Smooth muscle cell (in vitro differentiated cells): ENCODE data around the gene COX19. TPM values are rescaled to one million over a fixed set of nuclear protein-coding genes. Genes with fewer than 3 reads are reported as not detected.

Source experiments
- DNase-seq: peaks from one replicate; lab custom pipeline; 2025; ENCODE audit not compliant: unreplicated experiment; lab: John Stamatoyannopoulos, UW
- H2AFZ ChIP-seq: fragments of 200-600 bp; sonication (generic); 2 replicates; pipeline ENCODE4 v1.6.0; 2016; ENCODE audit warnings: antibody characterized with exemption, low read depth, mild to moderate bottlenecking
- H3F3A ChIP-seq: fragments of 200-600 bp; sonication (generic); 2 replicates; pipeline ENCODE4 v1.6.0; 2017; ENCODE audit warnings: antibody characterized with exemption, low read depth
- H3K27ac ChIP-seq: fragments of 200-600 bp; sonication (generic); 2 replicates; pipeline ENCODE4 v1.5.1; 2016; ENCODE audit warnings: low read depth, mild to moderate bottlenecking
- H3K27me3 ChIP-seq: fragments of 200-600 bp; sonication (generic); 2 replicates; pipeline ENCODE4 v1.6.1; 2016; ENCODE audit warnings: low read depth, mild to moderate bottlenecking
- H3K36me3 ChIP-seq: fragments of 200-600 bp; sonication (generic); 2 replicates; pipeline ENCODE4 v1.5.1; 2016; ENCODE audit warnings: low read depth
- H3K4me1 ChIP-seq: fragments of 200-600 bp; sonication (generic); 2 replicates; pipeline ENCODE4 v1.5.1; 2016; ENCODE audit warnings: low read depth
- H3K4me2 ChIP-seq: fragments of 200-600 bp; sonication (generic); 2 replicates; pipeline ENCODE4 v1.6.0; 2016; ENCODE audit warnings: mild to moderate bottlenecking
- H3K4me3 ChIP-seq: fragments of 200-600 bp; sonication (generic); 2 replicates; pipeline ENCODE4 v1.5.1; 2016; ENCODE audit warnings: mild to moderate bottlenecking
- H3K79me2 ChIP-seq: fragments of 200-600 bp; sonication (generic); 2 replicates; pipeline ENCODE4 v1.6.0; 2016; ENCODE audit warnings: low read depth, mild to moderate bottlenecking
- H3K9ac ChIP-seq: fragments of 200-600 bp; sonication (generic); 2 replicates; pipeline ENCODE4 v1.6.0; 2016; ENCODE audit warnings: low read depth
- H3K9me3 ChIP-seq: fragments of 200-600 bp; sonication (generic); replicated peaks from 2 replicates; pipeline ENCODE4 v1.5.1; 2016; ENCODE audit warnings: low read depth
- H4K20me1 ChIP-seq: fragments of 200-600 bp; sonication (generic); 2 replicates; pipeline ENCODE4 v1.6.0; 2016; ENCODE audit warnings: low read depth
- CTCF ChIP-seq: fragments of 200-600 bp; sonication (generic); IDR thresholded peaks from 2 replicates; pipeline ENCODE4 v1.5.1; 2017; ENCODE audit warnings: borderline replicate concordance, mild to moderate bottlenecking, antibody characterized with exemption; ENCODE audit not compliant: insufficient read depth, poor library complexity, severe bottlenecking
- WGBS: methylation state at CpG from one replicate; pipeline ENCODE4 v1.1.7; 2016; ENCODE audit warnings: low lambda C conversion rate; 5-methylcytosine and 5-hydroxymethylcytosine counted together
- polyA plus RNA-seq: library from polyadenylated mRNA; unstranded; fragments of >200 nt; fragmentation: Nextera tagmentation; extraction: Ambion mirVana; gene quantifications from 2 replicates; pipeline ENCODE4 v1.2.1, GENCODE V29; 2016
- total RNA-seq: library from RNA; depleted of rRNA; stranded (reverse); fragments of >200 nt; gene quantifications from 2 replicates; pipeline ENCODE4 v1.2.3, GENCODE V29; 2014

Gene COX19
- total and polyA plus RNA-seq, 2 experiments from 2014 or later = 10.0 to 10.4 TPM

- WGBS = 96% methylated on average over 33 of the region's 39 CpGs
- no peaks in the 10 kb centered on the region for H3K9me3 ChIP-seq
- peaks cover 4% of the 10 kb centered on the region for H3K4me1 ChIP-seq
- H4K20me1 ChIP-seq = no peaks in the 10 kb centered on the region
- no peaks in the 10 kb centered on the region for H3K36me3 ChIP-seq
- no peak overlapping the region for H2AFZ ChIP-seq
- H3K27me3 ChIP-seq = no peaks in the 10 kb centered on the region
- H3K27ac ChIP-seq = no peak overlapping the region
- no peaks in the 10 kb centered on the region for H3F3A ChIP-seq
- no peak overlapping the region for H3K9ac ChIP-seq
- H3K4me2 ChIP-seq = no peak overlapping the region
- TF ChIP-seq CTCF = no peak
- no peaks in the 10 kb centered on the region for H3K79me2 ChIP-seq
- H3K4me3 ChIP-seq = no peak overlapping the region
- no peak for DNase-seq
These were observed 9.2 kb upstream of the COX19 start for GRCh38 chr7:984361-985126.

GRCh38 chr7:983616-984071, 8.3 kb upstream of the COX19 start:
- H4K20me1 ChIP-seq = no peaks in the 10 kb centered on the region
- no peak for TF ChIP-seq CTCF
- DNase-seq = no peak
- no peaks in the 10 kb centered on the region for H3F3A ChIP-seq
- peaks cover 4% of the 10 kb centered on the region for H3K4me1 ChIP-seq
- H3K4me3 ChIP-seq = no peak overlapping the region
- H3K9ac ChIP-seq = no peak overlapping the region
- H3K36me3 ChIP-seq = no peaks in the 10 kb centered on the region
- H3K9me3 ChIP-seq = no peaks in the 10 kb centered on the region
- H3K27me3 ChIP-seq = no peaks in the 10 kb centered on the region
- H3K27ac ChIP-seq = no peak overlapping the region
- H2AFZ ChIP-seq = no peak overlapping the region
- WGBS = 94% methylated on average over 17 of the region's 20 CpGs
- no peaks in the 10 kb centered on the region for H3K79me2 ChIP-seq
- no peak overlapping the region for H3K4me2 ChIP-seq

DNA sequence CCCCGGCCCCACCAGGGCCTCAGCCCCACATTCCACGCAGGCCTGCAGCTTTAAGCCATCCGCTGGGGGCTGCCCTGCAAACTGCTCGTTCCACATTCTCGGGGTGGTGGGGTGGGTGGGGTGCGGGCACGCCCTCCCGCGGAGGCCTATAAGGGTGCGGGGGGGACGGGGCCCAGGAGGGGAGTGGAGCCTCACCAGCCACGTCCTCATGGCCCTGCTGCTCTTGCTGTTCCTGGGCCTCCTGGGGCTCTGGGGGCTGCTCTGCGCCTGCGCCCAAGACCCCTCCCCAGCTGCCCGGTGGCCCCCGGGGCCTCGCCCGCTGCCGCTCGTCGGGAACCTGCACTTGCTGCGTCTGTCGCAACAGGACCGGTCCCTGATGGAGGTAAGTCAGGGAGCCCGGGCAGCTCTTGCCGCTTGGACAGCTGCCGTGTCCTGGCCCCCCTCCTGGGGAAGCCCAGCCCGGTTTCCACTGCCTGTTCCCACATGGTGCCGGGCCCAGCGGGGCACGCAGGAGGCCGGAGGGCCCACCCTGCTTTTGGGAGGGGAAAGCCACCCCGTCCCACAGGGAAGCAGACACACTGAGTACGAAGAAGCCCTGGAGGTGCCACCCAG, 7.8 kb upstream of the COX19 start, which contains the start of gene CYP2W1:
Gene CYP2W1, plus strand, starts transcription at position 178 of the 612 bp plus-strand sequence. Its CDS starts 31 bp downstream, at position 209.
- 96% methylated on average over 24 of the region's 34 CpGs for WGBS
- no peaks in the 10 kb centered on the region for H3K9me3 ChIP-seq
- H4K20me1 ChIP-seq = no peaks in the 10 kb centered on the region
- H3K79me2 ChIP-seq = no peaks in the 10 kb centered on the region
- no peaks in the 10 kb centered on the region for H3K27me3 ChIP-seq
- no peaks in the 10 kb centered on the region for H3K4me1 ChIP-seq
- no peaks in the 10 kb centered on the region for H3K36me3 ChIP-seq
- no peak within 1 kb of the TSS for H3K4me3 ChIP-seq
- H3K9ac ChIP-seq = no peak within 1 kb of the TSS
- H3F3A ChIP-seq = no peaks in the 10 kb centered on the region
- H2AFZ ChIP-seq = no peak within 1 kb of the TSS
- H3K4me2 ChIP-seq = no peak within 1 kb of the TSS
- no peak for DNase-seq
- H3K27ac ChIP-seq = no peak within 1 kb of the TSS
- TF ChIP-seq CTCF = no peak
